SIG-M5 treated with dmso at 0.1 percent for 504 hours (cell line): ENCODE data around the gene PCYT1B.
"Not testable (repeated sequence)": the region's sequence is repeated elsewhere in the genome, so short reads cannot be mapped to it uniquely, and the experiment has no call there.

Source experiments
- DNase-seq: peaks from one replicate; lab custom pipeline; 2025; ENCODE audit not compliant: unreplicated experiment; lab: John Stamatoyannopoulos, UW

PCYT1B gene

DNA sequence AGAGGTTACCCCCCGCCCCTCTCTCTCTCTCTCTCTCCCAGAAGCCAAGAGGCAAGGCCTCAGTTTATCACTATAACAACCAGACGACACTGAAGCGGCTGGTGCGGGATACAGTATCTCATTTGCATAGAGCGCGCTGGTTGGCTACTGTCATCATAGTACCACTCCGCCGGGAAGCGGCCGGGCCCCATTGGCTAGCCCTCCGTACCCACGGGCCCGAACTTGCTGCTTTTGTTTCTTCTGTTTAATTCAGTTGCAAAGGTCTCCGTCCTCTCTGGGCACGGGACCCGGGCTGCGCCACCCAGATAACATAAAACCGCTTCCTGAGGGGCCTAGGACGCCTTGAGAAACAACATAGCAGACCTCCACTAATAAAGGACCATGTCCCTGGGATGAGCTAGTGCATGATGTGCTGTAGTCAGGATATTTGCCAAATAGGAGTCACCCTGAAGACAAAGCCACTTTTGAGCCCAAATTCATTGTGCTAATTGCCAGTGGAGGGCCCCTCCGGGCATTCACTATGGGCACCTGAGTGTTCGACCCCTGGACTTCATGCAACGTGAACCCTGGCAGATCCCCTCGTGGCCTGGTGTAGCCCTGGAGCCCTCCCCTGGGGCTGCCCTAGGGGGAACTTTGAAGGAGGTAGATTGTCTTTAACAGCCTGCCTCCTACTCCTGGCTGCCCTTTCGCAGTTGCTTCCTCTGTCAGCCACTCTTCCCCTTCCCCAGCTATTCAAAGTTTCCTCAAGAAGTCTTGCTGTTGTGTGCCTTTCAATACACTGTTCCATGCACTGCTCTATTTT lies at the start of gene PCYT1B:
Gene PCYT1B (minus strand): TSS at position 91 of the 802 bp plus-strand sequence. CDS start 242 bp downstream, outside the sequence.
- no peak for DNase-seq

GRCh38 chrX:24696294-24696693 lies 49.1 kb upstream of the PCYT1B start:
- no peak for DNase-seq

DNA sequence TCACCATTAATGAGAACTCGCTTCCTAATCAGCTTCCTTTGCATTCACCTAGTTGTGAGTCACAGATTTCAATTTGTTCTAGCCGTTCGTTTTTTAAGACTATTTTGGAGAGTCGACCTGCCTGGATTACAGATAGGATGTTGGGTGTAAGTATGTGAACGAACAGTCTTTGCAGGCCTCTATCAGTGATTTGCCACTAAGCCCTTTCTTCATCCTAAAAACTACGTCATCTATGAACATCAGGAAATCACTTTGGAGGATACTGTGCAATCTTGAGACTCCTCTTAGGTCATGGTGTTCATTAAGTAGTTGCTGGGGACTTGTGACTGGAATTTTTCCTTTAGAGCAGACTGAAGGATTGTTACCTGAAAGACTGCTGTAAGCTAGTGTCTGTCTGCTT lies 47.7 kb upstream of the PCYT1B start:
- no peak for DNase-seq

- DNase-seq = peak; percentile 91
Measured at GRCh38 chrX:24693453-24694202, 46.5 kb upstream of the PCYT1B start, which contains the start of gene POLA1. TSS of gene POLA1 (plus strand) at chrX:24693918. CDS start at chrX:24693962, 44 bp downstream.

- DNase-seq = no peak
Measured at GRCh38 chrX:24692305-24692704, 45.2 kb upstream of the PCYT1B start.

DNA sequence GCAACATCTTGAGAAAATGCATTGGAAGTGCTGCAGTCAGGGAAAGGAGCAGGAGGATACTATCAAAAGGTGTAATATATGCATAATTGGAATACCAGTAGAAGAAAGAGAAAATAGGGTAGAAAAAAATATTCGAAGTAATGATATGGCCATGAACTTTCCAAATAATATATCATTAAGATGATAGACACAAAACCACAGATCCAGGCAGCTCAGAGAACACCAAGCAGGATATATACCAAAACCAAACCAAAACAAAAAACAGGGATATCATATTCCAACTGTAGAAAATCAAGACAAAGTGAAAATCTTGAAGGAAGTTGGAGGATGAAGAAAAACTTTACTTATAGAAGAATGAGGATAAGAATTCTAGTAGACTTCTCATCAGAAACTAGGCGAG lies 36.9 kb upstream of the PCYT1B start:
- no peak for DNase-seq

GRCh38 chrX:24682739-24683432 lies 35.7 kb upstream of the PCYT1B start:
- DNase-seq = no peak

- no peak for DNase-seq
Measured at GRCh38 chrX:24676403-24677024, 29.4 kb upstream of the PCYT1B start.

DNA sequence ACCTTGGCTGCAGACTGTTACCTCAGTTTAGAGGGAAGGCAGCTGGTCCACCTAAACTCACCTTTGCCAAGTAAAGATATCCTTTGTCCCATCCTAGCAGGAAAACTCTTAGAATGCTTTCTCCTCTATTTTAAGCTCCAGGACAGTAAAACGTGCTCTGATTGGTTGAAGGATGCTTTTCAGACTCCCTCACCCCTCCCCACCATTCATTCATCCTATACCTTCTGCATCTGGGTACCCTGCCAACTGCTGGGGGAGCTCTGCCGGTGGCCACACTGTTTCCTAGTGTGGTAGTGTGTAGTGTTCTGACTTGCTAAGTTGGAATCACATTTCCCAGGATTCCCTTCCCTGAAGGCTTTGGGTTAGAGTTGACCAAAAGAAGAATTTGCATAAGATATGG lies 26.3 kb upstream of the PCYT1B start:
- DNase-seq = no peak

GRCh38 chrX:24672701-24673190 lies 25.6 kb upstream of the PCYT1B start:
- DNase-seq = no peak

- DNase-seq = no peak
Measured at GRCh38 chrX:24668111-24668510, 21.0 kb upstream of the PCYT1B start.

- no peak for DNase-seq
Measured at GRCh38 chrX:24662352-24662751, 15.2 kb upstream of the PCYT1B start.

DNA sequence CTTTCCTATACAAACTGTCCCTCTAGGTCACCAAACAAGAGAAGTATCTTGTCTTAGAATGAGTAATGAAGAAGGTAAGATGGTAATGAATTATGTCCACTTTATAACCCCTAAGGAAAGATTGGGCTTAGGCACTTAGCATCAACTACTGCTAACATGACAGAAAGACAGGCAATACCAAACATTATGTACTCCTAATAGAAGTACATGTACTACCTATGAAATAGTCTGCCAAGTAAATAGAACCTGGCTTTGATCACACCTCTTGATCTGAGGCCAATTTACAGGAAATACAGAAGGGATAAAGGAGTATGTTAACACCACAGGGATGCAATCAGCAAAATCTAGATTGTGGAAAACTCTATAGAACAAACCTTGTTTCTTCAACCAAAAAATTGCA lies 14.1 kb upstream of the PCYT1B start:
- no peak for DNase-seq

GRCh38 chrX:24659646-24660045 lies 12.5 kb upstream of the PCYT1B start:
- DNase-seq = no peak

GRCh38 chrX:24659106-24659505 lies 12.0 kb upstream of the PCYT1B start:
- no peak for DNase-seq

GRCh38 chrX:24658421-24658820 lies 11.3 kb upstream of the PCYT1B start:
- DNase-seq = no peak

DNA sequence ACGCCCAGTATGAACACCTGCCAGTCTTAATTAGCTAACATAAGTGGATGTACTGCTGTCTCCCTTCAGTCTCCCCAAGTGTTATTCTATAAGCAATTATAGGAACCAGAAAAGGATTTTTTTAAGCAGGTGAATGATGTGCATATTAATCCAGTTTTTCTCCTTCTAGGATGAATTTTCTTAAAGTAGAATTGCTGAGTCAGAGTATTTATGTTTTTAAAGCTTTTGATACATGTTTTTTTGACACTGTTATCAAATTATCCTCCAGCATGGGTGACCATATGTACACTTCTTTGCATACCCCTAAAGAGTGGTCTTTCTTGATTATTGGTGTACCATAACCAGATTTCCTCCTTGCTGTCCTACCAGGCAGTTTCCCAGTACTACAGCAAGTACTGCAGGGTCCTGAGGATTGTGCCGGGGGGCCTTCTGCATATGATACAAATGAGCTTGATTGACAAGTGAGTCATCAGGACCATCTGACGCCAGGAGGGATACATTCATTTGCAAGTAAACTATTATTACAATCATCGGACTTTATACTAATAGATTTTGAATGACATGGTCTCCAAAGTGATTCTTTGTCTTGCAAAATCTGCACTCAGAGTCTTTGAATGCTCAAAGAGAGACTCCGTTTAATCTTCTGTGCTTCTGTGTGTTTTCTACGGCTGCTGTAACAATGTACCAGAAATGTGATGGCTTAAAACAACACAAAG lies 10.7 kb upstream of the PCYT1B start:
- DNase-seq = no peak

- not testable (repeated sequence) for DNase-seq
Measured at GRCh38 chrX:24655679-24656078, 8.5 kb upstream of the PCYT1B start.

DNA sequence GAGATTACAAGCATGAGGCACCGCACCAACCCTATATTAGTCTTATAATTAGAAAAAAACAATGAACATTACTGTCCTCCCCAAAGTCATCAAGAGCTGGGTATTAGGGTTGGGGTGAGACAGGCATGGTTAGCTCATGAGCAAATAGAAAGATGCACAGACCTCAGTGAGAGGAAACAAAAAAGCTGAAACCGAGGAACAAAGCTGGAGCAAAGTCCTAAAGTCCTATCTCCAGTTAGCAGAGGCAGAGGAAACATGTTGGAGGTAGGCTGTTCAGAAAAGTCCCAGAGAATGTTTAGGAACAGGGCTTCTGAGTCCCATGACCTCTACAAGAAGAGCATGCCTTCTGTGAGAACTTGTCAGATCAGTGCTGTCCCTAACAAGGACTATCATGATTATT lies 4.6 kb upstream of the PCYT1B start:
- DNase-seq = no peak

GRCh38 chrX:24648495-24648894 lies 1.3 kb upstream of the PCYT1B start:
- no peak for DNase-seq
